HCT116 (cell line): ENCODE data around the gene ACADVL. TPM values are rescaled to one million over a fixed set of nuclear protein-coding genes. Genes with fewer than 3 reads are reported as not detected.

Experiments
- ATAC-seq: fragments of 200-7000 bp; cut with Tn5 transposase; 2 replicates; pipeline ENCODE4 v1.9.1; 2020; ENCODE audit warnings: mild to moderate bottlenecking, moderate library complexity
- BruUV-seq: library from RNA; stranded (reverse); fragments of 400-500 nt; replicated peaks from 2 replicates; lab custom pipeline; 2021; lab: Mats Ljungman, UMichigan
- CTCF ChIA-PET: fragments of 300-600 bp; sonication (Branson Sonifier 250); formaldehyde crosslinking; loops from one replicate; lab custom pipeline; 2021; ENCODE audit warnings: antibody characterized with exemption; lab: Charles Lee
- POLR2A ChIA-PET: fragments of 300-600, 350-600 bp; sonication (Branson Sonifier 250); formaldehyde crosslinking; loops from one replicate; lab custom pipeline; 2021; ENCODE audit warnings: antibody characterized with exemption; lab: Charles Lee
- RAD21 ChIA-PET, 2 experiments: fragments of 300-600 bp; sonication (Branson Sonifier 250); formaldehyde crosslinking; loops; one replicate each; lab custom pipeline; 2023; ENCODE audit warnings: low total read pairs in 2 of 2; ENCODE audit not compliant: uncharacterized antibody in 2 of 2, unreplicated experiment in 2 of 2, low non-redundant PET in 1 of 2; lab: Charles Lee
- DNase-seq: peaks from one replicate; pipeline ENCODE4 v3.0.0-alpha.2; 2010; ENCODE audit warnings: low read depth, low spot score
- H2AFZ ChIP-seq: fragments of 200-600 bp; shearing (Covaris generic), sonication (generic); 2 replicates; pipeline ENCODE4 v1.6.1; 2017; ENCODE audit warnings: low read depth, mixed run types, mixed read lengths, antibody characterized with exemption, low read length; ENCODE audit not compliant: poor library complexity, severe bottlenecking
- H3K27ac ChIP-seq: 2 replicates; pipeline ENCODE4 v1.5.1; 2012; ENCODE audit warnings: low read depth, low read length
- H3K27me3 ChIP-seq: fragments of 200-600 bp; sonication (generic); 2 replicates; pipeline ENCODE4 v1.6.1; 2016; ENCODE audit warnings: mixed run types, low read length, mixed read lengths; ENCODE audit not compliant: insufficient read depth
- H3K36me3 ChIP-seq, 2 experiments: fragments of 200-500 bp in 1 of 2; fragments of 200-600 bp in 1 of 2; sonication (Bioruptor generic) in 1 of 2; sonication (generic) in 1 of 2; 2 replicates each; pipeline versions ENCODE4 v1.5.1 to v1.6.1; 2014 to 2016; ENCODE audit warnings: low read length in 2 of 2, inconsistent platforms in 1 of 2, mixed read lengths in 1 of 2, mixed run types in 1 of 2; ENCODE audit not compliant: insufficient read depth in 2 of 2, control insufficient read depth in 1 of 2
- H3K4me1 ChIP-seq, 2 experiments: fragments of 200-600 bp in 1 of 2; sonication (generic) in 1 of 2; 2 replicates each; pipeline versions ENCODE4 v1.5.1 to v1.6.1; 2012 to 2017; ENCODE audit warnings: low read length in 2 of 2, inconsistent platforms in 1 of 2, mild to moderate bottlenecking in 1 of 2, mixed read lengths in 1 of 2, mixed run types in 1 of 2, moderate library complexity in 1 of 2; ENCODE audit not compliant: insufficient read depth in 2 of 2, control insufficient read depth in 1 of 2
- H3K4me2 ChIP-seq: fragments of 200-600 bp; sonication (generic); 2 replicates; pipeline ENCODE4 v1.6.1; 2017; ENCODE audit warnings: mixed run types, low read length, mixed read lengths
- H3K4me3 ChIP-seq, 2 experiments: fragments of 200-600 bp in 1 of 2; sonication (generic) in 1 of 2; replicated peaks in 1 of 2; 2 replicates each; pipeline ENCODE4 v1.5.1; 2011 to 2016; ENCODE audit warnings: low read length in 2 of 2, control low read depth in 1 of 2, low read depth in 1 of 2, mild to moderate bottlenecking in 1 of 2, mixed read lengths in 1 of 2, mixed run types in 1 of 2
- H3K79me2 ChIP-seq: fragments of 200-600 bp; sonication (generic); 2 replicates; pipeline ENCODE4 v1.6.1; 2017; ENCODE audit warnings: mild to moderate bottlenecking, mixed run types, low read length, moderate library complexity, mixed read lengths; ENCODE audit not compliant: insufficient read depth
- H3K9ac ChIP-seq: fragments of 200-600 bp; sonication (generic); 2 replicates; pipeline ENCODE4 v1.6.1; 2016; ENCODE audit warnings: low read length, mixed read lengths
- H3K9me2 ChIP-seq: fragments of 200-600 bp; sonication (generic), shearing (Covaris generic); 2 replicates; pipeline ENCODE4 v1.6.1; 2017; ENCODE audit warnings: mixed run types, mild to moderate bottlenecking, moderate library complexity; ENCODE audit not compliant: insufficient read depth
- H3K9me3 ChIP-seq, 2 experiments: fragments of 200-500 bp in 1 of 2; fragments of 200-600 bp in 1 of 2; sonication (Bioruptor generic) in 1 of 2; sonication (generic) in 1 of 2; 2 replicates each; pipeline ENCODE4 v1.6.1; 2014 to 2017; ENCODE audit warnings: low read length in 2 of 2, mixed read lengths in 2 of 2, inconsistent platforms in 1 of 2, low read depth in 1 of 2, mild to moderate bottlenecking in 1 of 2, mixed run types in 1 of 2, moderate library complexity in 1 of 2; ENCODE audit not compliant: control insufficient read depth in 1 of 2, insufficient read depth in 1 of 2
- H4K20me1 ChIP-seq: fragments of 200-600 bp; sonication (generic), shearing (Covaris generic); 2 replicates; pipeline ENCODE4 v1.6.1; 2017; ENCODE audit warnings: mixed run types, mild to moderate bottlenecking, moderate library complexity; ENCODE audit not compliant: insufficient read depth
- CBX3 ChIP-seq: IDR thresholded peaks from 2 replicates; pipeline ENCODE4 v1.6.1; 2012; ENCODE audit warnings: low read depth
- ELF1 ChIP-seq: IDR thresholded peaks from 2 replicates; pipeline ENCODE4 v1.6.1; 2012; ENCODE audit warnings: low read depth, borderline replicate concordance
- EZH2 ChIP-seq: fragments of 200-600 bp; sonication (generic); IDR thresholded peaks from 2 replicates; pipeline ENCODE4 v1.6.1; 2017; ENCODE audit warnings: antibody characterized with exemption, mixed run types
- EZH2phosphoT487 ChIP-seq: fragments of 200-600 bp; IDR thresholded peaks from 2 replicates; pipeline ENCODE4 v1.6.1; 2018; ENCODE audit warnings: antibody characterized with exemption, borderline replicate concordance
- FOSL1 ChIP-seq: IDR thresholded peaks from 2 replicates; pipeline ENCODE4 v1.6.1; 2012; ENCODE audit warnings: low read depth
- JUND ChIP-seq: IDR thresholded peaks from 2 replicates; pipeline ENCODE4 v1.6.1; 2012
- POLR2AphosphoS5 ChIP-seq: IDR thresholded peaks from 2 replicates; pipeline ENCODE4 v1.6.1; 2011; ENCODE audit warnings: mild to moderate bottlenecking, low read depth, low read length, moderate library complexity
- RAD21 ChIP-seq: IDR thresholded peaks from 2 replicates; pipeline ENCODE4 v1.6.1; 2012; ENCODE audit warnings: low read depth, mild to moderate bottlenecking
- SIN3A ChIP-seq: IDR thresholded peaks from 2 replicates; pipeline ENCODE4 v1.6.1; 2012; ENCODE audit warnings: low read depth
- SRF ChIP-seq: IDR thresholded peaks from 2 replicates; pipeline ENCODE4 v1.6.1; 2012; ENCODE audit warnings: low read depth
- YY1 ChIP-seq: IDR thresholded peaks from 2 replicates; pipeline ENCODE4 v1.6.1; 2011; ENCODE audit warnings: low read length, low read depth, moderate library complexity, mild to moderate bottlenecking; ENCODE audit not compliant: insufficient replicate concordance; ENCODE audit errors: extremely low read depth
- ZFX ChIP-seq: fragments of 450-650 bp; IDR thresholded peaks from 2 replicates; pipeline ENCODE4 v1.6.1; 2017
- intact Hi-C: fragments of 100-400 bp; cut with micrococcal nuclease; formaldehyde crosslinking; loops from 2 replicates; pipeline ENCODE4 v1.10.0; 2022
- total RNA-seq: library from RNA; stranded (reverse); gene quantifications from one replicate; pipeline ENCODE4 v1.2.1, GENCODE V29; 2021; ENCODE audit not compliant: unreplicated experiment
- TF ChIP-seq, protein P1 (sequence below): IDR thresholded peaks from 2 replicates; pipeline ENCODE4 v1.6.1; 2012; ENCODE audit warnings: low read depth

The ACADVL gene
- total RNA-seq, 1 experiment from 2014 or later, result 554 TPM

DNA sequence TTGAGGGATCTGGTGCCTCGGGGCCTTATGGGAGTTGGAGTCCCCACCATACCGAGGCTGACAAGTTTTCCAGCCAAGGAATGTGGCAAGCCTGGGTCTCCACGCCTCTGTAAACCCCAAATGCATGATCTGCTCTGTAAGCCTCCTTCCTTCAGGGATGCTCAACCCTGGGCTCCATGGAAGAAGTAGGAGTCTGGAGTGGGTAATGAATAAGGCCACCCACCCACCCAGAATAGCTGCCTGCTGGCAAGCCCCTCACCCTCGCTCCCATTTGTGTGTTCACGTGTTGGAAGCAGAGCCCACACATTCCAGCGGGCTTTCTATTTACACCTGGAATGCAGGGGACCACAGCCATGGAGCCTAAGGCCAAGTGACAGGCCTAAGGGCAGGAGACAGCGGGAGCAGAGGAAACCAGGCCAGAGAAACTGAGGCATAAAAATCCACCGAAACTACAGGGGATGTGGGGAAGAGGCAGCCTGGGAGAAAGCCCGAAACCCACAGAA lies 4.6 kb upstream of the ACADVL start:
- Histone ChIP-seq H3K9me3 (no peaks in the 10 kb centered on the region), H3K27me3 (no peaks in the 10 kb centered on the region), H3K4me2 (peak overlapping the region; percentile 68), H3K4me3 (peak overlapping the region in 1 of 2 experiments; percentile 50; a peak in 2 of 4 replicates), H3K9ac (no peak overlapping the region; the same call in 1 of the 2 replicates), H2AFZ (no peak overlapping the region), H3K79me2 (peaks cover 4% of the 10 kb centered on the region; the same call in 1 of the 2 replicates), H3K36me3 (no peaks in the 10 kb centered on the region), H3K4me1 (peaks cover 11 to 57% of the 10 kb centered on the region in 2 experiments; a peak in 3 of 4 replicates), H3K9me2 (no peaks in the 10 kb centered on the region), H4K20me1 (no peaks in the 10 kb centered on the region), H3K27ac (peak overlapping the region; percentile 43)
- intact Hi-C loops, result no loop called here
- ChIA-PET POLR2A (interaction anchor here (0.5 to 1.3 kb wide), 3 partner anchors 23 to 67 kb away, joined by 3 to 4 read pairs (median 3); partner anchors contain the start of gene GABARAP), RAD21 (no interaction called here), CTCF (interaction anchor here (1.2 to 2.7 kb wide), 2 partner anchors 169 to 180 kb away, joined by 3 to 19 read pairs; partner anchors contain the start of gene SLC16A13)
- DNase-seq (no peak), ATAC-seq (no peak)
- BruUV-seq, result no TSS peak
- TF ChIP-seq, protein P1, sequence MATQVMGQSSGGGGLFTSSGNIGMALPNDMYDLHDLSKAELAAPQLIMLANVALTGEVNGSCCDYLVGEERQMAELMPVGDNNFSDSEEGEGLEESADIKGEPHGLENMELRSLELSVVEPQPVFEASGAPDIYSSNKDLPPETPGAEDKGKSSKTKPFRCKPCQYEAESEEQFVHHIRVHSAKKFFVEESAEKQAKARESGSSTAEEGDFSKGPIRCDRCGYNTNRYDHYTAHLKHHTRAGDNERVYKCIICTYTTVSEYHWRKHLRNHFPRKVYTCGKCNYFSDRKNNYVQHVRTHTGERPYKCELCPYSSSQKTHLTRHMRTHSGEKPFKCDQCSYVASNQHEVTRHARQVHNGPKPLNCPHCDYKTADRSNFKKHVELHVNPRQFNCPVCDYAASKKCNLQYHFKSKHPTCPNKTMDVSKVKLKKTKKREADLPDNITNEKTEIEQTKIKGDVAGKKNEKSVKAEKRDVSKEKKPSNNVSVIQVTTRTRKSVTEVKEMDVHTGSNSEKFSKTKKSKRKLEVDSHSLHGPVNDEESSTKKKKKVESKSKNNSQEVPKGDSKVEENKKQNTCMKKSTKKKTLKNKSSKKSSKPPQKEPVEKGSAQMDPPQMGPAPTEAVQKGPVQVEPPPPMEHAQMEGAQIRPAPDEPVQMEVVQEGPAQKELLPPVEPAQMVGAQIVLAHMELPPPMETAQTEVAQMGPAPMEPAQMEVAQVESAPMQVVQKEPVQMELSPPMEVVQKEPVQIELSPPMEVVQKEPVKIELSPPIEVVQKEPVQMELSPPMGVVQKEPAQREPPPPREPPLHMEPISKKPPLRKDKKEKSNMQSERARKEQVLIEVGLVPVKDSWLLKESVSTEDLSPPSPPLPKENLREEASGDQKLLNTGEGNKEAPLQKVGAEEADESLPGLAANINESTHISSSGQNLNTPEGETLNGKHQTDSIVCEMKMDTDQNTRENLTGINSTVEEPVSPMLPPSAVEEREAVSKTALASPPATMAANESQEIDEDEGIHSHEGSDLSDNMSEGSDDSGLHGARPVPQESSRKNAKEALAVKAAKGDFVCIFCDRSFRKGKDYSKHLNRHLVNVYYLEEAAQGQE, result no peak
- TF ChIP-seq EZH2phosphoT487, result no peak
- TF ChIP-seq JUND, result no peak
- TF ChIP-seq POLR2AphosphoS5, result no peak
- no peak for TF ChIP-seq SIN3A
- no peak for TF ChIP-seq SRF
- TF ChIP-seq FOSL1, result no peak
- no peak for TF ChIP-seq YY1
- no peak for TF ChIP-seq RAD21
- TF ChIP-seq ZFX, result no peak
- TF ChIP-seq CBX3, result no peak
- no peak for TF ChIP-seq EZH2
- TF ChIP-seq ELF1, result no peak
